ENCODE data around the gene CLEC2B.

DNA sequence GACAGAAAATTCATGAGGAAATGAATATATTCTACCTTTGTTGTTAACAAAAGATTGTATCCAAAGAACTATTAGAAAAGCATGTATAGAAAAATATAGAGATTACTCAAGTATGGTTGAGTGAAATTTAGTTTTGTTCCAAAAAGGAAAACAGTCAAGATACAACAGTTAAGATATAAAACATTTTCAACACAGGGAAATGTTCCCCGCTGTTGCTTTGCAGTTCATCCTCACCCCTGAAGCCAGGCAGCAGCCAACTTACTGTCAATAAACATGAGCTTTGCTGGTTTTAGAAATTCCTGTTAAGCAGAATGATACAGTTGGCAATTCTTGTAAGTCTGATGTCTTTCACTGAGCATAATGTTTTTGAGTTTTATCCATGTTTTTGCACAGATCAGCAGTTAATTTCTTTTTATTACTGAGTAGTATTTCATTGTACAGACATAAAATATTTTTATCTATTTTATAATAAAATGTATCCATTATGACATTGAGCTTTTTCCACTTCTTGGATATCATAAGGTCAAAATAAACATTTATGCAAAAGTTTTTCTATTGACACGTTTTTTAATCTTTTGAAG lies 1.2 kb upstream of the CLEC2B start:
- TF ChIP-seq, protein P1, sequence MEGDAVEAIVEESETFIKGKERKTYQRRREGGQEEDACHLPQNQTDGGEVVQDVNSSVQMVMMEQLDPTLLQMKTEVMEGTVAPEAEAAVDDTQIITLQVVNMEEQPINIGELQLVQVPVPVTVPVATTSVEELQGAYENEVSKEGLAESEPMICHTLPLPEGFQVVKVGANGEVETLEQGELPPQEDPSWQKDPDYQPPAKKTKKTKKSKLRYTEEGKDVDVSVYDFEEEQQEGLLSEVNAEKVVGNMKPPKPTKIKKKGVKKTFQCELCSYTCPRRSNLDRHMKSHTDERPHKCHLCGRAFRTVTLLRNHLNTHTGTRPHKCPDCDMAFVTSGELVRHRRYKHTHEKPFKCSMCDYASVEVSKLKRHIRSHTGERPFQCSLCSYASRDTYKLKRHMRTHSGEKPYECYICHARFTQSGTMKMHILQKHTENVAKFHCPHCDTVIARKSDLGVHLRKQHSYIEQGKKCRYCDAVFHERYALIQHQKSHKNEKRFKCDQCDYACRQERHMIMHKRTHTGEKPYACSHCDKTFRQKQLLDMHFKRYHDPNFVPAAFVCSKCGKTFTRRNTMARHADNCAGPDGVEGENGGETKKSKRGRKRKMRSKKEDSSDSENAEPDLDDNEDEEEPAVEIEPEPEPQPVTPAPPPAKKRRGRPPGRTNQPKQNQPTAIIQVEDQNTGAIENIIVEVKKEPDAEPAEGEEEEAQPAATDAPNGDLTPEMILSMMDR (IDR thresholded peaks at IDR 0.05): no peak
- no peak for TF ChIP-seq ZFX (IDR thresholded peaks at IDR 0.05; ENCODE audit: borderline replicate concordance)
